ENCODE measurements around the gene CAB39. TPM values are rescaled to one million over a fixed set of nuclear protein-coding genes. Genes with fewer than 3 reads are reported as not detected.

CAB39 gene
- total RNA-seq, 1 donor from 2014 or later, result 193 TPM

DNA sequence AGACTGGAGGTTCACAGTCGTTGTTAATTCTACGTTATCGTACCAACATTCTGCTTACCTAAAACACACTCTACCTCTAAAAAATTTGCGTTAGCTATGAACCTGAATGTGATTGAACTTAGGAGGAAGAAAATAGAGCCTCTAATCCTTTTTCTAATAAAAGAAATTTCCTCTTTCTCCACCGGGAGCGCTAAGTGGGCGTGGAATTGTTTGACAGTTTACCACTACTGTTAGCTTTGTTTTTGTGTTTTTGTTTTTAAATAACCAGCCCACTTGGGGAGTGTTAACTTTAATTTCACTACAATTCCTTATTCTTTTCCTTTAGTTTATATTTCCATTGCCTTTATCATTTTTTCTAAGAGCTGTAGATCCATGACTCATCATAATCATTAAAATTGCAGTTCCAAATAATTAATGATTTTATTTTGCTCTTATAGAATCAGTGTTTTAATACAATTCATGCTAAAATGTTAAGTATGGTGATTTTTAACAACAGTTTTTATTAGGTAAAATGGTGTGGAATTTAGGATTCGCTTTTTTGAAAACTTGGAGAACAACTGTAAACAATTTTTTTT, 97.1 kb downstream of the CAB39 start:
- intact Hi-C loops (cut with micrococcal nuclease), result no loop called here

DNA sequence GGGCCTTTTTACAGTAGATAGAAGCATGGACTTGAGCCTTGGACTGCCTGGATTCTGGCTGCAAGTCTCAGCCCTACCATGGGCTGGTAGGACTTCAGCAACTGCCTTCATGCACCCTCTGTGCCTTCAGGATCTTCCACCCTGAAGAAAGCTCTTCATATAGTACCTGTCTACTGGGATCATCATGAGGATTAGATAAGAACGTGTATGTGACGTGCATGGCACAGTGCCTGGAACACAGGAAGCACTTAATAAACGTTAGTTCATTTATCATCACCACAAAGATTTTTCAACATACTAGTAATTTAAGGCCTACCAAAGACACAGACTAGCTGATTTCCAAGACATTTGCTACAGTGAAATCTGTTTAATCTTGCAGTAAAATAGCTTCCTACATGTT, 98.9 kb downstream of the CAB39 start:
- intact Hi-C loops (cut with micrococcal nuclease), result no loop called here

DNA sequence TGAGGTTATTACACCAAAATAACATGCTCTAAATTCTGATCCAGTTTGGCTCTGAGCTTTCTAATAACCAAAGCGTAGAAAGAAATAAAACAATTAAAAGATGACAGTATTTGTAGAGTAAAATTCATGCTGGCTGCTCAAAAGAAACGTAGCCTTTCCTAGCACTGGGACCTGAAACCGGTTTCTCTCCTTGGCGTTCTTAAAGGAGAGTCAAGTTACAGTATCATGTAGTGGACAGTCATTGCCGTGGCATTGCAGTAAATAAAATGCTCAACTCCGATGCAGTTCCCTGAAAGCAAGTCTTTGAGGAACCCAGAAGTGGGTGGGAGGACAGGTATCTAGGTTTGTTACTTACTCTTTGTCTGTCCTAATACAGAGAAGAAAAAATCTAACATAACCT, 99.4 kb downstream of the CAB39 start:
- intact Hi-C loops (cut with micrococcal nuclease), result no loop called here

DNA sequence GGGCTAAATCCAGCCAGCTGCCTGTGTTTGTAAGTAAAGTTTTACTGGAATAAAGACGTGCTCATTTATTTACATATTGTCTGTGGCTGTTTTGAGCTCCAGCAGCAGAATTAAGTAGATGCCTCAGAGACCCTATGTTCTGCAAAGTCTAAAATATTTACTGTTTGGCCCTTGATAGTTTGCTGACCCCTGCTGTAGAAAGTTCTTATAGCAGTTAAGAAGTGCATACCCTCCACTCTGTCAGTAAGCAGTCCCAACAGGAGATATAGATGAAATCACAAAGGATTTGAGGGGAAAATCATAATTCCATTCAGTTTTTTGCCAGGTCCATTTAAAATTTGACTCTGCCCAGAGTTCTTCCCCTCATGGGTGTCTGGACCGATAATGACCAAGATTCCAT, 102.0 kb downstream of the CAB39 start:
- intact Hi-C loops (cut with micrococcal nuclease), result no loop called here

- intact Hi-C loops (cut with micrococcal nuclease), result no loop called here
Measured at GRCh38 chr2:230815088-230815487, 102.4 kb downstream of the CAB39 start.

DNA sequence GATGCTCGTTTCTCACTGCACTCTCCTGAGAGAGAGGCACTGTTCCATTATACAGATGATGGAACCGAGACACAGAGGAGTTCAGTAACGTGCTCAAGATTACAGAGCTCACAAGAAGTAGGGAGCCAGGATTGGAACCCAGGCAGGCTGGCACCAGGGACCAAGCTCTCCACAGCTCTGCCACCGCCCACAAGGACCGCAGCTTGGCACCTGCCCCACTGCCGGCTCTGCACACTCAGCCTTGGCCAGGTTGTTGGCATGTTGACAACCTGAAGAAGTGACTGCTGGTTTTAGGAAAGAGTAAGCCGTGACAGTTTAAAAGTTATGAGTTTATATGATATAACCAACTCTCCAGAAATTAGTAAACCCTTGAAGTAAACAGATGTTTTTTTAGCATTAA, 104.1 kb downstream of the CAB39 start:
- intact Hi-C loops (cut with micrococcal nuclease), result no loop called here

GRCh38 chr2:230819433-230819832, 106.8 kb downstream of the CAB39 start:
- intact Hi-C loops (cut with micrococcal nuclease), result no loop called here

DNA sequence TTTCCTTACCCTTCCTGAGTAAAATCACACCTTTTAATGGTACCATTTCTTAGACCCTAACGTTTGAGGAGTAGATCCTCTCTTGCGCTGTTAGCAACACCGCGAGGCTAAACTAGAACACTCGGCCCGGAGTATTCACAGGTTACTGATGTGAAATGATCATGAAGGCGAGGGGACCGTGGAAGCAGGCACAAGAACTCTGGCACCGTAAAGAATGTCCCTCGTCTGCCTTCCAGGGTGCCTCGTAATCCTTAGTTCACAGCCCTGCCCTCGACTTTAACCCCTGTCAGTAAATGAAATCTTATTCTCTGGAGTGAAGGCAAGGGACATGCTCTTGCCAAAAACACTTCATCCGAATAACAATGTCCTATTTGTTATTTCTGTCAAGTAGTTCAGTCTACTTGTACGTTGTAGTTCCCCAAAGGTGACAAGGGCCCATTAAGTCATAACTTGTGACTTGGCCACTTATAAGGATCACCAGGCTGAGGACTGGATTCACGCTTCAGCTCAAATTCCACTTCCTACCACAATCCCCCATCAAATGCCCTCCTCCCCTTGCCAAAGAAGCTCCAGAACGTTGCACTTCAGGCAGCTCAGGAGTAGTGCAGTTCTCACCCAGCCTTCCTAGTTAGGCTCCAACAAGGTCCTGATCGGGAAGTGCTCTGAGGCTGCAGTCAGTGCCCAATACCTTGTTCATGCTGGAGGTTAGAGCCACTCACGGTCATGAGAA, 108.8 kb downstream of the CAB39 start:
- intact Hi-C loops (cut with micrococcal nuclease), result no loop called here

DNA sequence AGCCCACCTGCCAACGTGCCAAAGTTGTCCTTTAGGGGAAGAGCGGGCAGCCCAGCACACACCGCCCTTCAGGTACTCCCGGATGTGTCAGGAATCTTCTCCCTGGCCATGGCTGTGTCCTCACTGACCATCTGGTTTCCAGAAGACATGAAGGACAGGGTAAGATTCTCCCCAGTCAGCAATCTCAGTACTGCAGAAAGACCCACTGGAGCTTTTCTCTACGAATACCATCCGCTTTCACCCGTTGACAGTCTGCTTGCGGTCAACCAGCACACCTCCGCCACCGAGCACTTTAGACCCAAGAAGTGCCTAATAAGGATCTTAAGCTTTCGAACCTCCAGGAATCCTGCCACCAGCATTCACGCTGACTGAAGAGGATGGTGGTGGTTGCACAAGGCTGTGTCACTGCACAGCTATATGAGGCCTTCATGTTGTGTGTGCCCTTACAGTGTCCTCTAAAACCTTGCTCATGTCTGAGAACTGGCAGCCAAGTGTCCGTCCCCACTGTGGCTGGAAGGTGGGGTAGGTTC, 109.4 kb downstream of the CAB39 start:
- intact Hi-C loops (cut with micrococcal nuclease), result no loop called here

GRCh38 chr2:230823264-230823964, 110.8 kb downstream of the CAB39 start:
- intact Hi-C loops (cut with micrococcal nuclease), result no loop called here

DNA sequence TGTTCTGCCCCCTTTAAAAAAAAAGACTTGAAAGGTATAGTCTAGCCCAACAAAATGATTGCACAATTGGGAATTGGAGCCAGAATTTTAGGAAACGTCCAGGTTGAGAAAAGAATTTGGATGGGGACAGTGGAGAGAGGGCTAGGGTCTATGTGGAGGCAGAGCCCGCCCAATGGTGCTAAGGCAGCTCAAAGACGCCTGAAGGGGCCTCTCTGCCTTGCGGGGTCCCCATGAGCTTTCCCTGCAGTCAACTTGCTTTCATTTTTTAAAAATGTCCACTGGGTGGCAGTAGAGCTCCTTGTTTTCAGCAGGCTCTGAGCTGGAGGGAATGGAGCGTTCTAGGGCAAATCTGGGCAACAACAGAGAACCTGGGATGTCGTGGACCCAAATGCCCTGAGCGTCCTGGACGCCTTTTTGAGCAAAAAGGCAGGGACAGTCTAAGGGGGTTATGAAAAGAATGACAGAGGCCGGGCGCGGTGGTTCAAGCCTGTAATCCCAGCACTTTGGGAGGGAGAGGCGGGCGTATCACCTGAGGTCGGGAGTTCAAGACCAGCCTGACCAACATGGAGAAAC, 111.8 kb downstream of the CAB39 start:
- intact Hi-C loops (cut with micrococcal nuclease), result loop anchor here (1.0 to 2.0 kb wide), 3 partner anchors 26 to 228 kb away; no protein-coding TSS in a partner anchor

DNA sequence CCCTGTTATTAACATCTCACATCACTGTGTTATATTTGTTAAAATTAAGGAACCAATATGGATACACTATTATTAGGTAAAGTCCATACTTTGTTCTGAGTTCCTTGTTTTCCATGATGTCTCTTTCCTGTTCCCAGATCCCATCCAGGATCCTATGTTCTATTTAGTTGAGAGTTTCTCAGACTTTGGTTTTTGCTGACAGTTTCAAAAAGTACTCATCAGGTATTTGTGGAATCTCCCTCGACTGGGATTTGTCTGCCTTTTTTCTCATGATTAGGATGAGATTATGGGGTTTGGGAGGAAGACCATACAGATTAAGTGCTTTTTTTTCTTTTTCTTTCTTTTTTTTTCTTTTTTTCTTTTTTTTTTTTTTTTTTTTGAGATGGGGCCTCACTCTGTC, 112.7 kb downstream of the CAB39 start:
- intact Hi-C loops (cut with micrococcal nuclease), result loop anchor here (2.0 kb wide), 1 partner anchor 227 kb away; no protein-coding TSS in a partner anchor

DNA sequence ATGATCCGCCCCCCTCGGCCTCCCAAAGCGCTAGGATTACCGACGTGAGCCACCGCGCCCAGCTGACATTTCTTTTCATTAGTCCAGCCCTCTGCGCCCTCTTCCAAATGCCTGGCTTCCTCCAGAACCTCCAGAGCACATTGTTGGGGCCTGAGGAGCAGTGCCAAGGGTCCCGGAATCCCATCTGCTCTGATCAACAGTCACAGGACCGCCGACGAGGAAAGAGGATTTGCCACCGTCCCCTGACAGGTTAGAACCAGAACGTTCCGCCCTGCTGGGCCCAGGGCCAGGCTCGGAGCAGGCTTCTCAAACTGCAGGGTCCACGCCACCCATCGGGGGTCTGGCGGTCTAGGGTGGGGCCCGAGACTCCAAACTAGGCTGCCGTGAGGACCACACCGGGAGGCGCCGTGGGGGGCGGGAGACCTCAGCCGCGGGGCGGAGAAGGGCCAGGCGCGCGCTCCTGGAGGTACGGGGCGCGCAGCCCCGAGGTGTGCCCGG, 115.2 kb downstream of the CAB39 start:
- intact Hi-C loops (cut with micrococcal nuclease), result no loop called here

DNA sequence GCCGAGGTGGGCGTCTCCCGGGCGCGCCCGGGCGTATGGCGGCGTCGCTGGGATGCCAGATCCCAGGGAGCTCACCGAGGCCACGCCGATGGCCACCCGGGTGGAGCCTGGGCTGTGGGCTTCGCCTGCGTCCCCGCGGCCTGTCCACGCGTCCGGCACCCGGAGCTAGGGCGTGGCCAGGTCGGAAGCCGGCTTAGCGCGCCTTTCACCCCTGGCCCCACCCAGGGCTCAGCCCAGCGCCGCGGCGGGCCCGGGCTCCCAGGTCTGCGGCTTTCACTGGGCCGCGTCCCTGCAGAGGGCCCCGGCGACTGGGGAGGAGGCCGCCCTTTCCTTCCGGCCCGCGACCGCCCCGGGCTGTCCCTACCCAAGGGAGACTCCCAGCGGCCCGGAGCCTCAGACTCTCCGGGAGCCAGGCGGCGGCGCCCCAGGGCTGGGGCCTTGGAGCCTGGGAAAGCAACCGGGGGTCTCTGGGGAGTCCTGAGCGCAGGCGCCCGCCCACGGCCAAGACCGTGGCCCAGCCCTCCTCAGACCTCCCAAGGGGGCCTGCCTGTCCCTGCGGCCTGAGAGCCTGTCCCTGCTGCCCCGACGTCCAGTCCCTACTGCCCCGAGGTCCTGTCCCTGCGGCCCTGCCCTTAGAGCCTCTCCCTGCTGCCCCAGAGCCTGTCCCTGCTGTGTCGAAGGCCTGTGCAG, 115.8 kb downstream of the CAB39 start:
- intact Hi-C loops (cut with micrococcal nuclease), result no loop called here

DNA sequence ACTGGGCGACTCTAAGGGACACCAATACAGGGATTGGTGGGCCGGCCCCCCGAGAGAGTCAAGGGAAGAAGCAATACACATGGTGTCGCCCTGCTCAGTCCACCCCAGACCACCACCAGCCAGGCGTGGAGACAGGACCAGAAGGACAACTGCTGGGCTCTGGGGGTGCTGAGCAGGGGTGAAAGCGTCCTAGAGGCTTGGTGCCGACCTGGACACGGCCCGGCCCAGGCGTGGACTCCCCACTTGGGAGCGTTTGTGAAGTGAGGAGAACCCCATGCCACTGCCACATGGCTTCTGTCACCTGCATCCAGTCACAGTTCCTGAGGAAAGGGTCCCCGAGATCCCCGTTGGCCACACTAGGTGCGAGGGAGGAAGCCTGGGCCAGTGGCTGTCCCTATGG, 116.7 kb downstream of the CAB39 start:
- intact Hi-C loops (cut with micrococcal nuclease), result no loop called here

DNA sequence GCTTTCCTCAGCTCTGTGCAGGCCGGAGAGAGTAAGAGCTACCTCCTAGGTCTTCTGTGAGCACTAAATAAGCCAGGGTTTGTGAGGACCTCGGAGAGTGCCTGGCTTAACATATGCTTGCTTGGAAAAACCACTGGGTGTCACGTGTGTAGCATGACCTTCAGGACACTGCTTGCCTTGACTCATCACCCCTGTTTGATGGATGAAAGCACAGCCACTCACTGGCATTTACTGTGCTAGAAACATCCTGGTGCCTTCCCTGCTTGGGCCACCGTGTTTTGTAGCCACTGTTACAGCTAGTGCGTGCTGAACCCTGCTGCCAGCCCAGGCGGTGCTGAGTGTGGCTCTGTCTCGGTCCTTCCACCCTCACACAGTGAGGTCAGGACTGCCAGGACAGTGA, 117.3 kb downstream of the CAB39 start:
- intact Hi-C loops (cut with micrococcal nuclease), result no loop called here

DNA sequence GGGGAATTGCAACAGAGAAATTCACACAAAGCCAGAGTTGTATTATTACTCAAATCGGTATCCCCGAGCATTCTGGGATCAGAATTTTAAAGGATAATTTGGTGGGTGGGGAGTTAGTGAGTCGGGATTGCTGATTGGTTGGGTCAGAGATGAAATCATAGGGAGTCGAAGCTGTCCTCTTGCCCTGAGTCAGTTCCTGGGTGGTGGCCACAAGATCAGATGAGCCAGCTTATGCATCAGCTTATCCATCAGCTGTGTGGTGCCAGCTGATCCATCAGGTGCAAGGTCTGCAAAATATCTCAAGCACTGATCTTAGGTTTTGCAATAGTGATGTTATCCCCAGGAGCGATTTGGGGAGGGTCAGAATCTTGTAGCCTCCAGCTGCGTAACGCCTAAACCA, 117.8 kb downstream of the CAB39 start:
- intact Hi-C loops (cut with micrococcal nuclease), result no loop called here

DNA sequence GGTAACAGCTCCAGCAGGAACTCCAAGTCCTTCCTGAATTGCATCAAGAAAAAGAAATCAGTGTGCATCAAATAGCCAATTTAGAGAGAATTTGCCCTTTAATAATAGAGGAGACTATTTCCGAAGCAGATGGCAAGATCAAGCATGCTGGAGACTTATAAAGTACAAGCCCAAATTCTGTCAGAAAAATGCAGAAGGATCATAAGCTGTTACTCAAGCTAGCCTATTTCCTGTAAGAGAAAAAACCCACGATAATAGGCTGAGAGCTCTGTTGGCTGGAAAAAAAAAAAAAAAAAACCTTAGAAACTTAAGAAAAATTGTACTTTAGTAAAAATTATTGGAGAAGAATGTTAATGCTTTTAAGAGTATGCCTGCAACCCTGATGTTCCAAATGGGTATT, 127.7 kb downstream of the CAB39 start:
- intact Hi-C loops (cut with micrococcal nuclease), result no loop called here

DNA sequence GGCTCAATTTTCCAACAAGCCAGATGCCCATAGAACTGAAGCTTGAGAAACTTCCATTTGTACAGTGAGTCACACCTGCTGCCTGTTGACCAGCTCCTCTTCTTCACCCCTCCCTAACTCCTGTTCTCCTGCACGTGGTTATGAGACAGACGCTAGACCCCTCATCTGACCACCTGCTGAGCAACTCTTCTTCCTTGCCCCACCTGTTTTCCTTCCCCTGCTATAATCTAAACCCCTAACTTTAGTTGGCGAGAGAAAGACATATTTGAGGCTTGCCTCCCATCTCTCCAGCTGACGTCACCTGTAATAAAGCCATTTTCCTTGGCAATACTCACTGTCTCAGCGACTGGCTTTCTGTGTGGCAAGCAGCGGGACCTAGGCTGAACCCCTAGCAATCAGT, 129.8 kb downstream of the CAB39 start:
- intact Hi-C loops (cut with micrococcal nuclease), result no loop called here

GRCh38 chr2:230843132-230843531, 130.5 kb downstream of the CAB39 start:
- intact Hi-C loops (cut with micrococcal nuclease), result no loop called here

GRCh38 chr2:230846360-230846759, 133.7 kb downstream of the CAB39 start:
- intact Hi-C loops (cut with micrococcal nuclease), result no loop called here

All from T-helper 2 cell treated with Interferon-gamma antibody and Interleukin-4, amounts not matched to agents 100 ng/mL and 5 ng/mL, for 36 hours (primary cell).